Posterior cingulate gyrus (tissue), 11 donors: ENCODE data around the gene COPS7B.
"Not testable (repeated sequence)": the region's sequence is repeated elsewhere in the genome, so short reads cannot be mapped to it uniquely, and the experiment has no call there.

ENCODE experiments used
- DNase-seq, 10 donors: peaks; one replicate each; pipeline versions ENCODE4 v3.0.0 to v3.0.0-alpha.2; 2020 to 2021; ENCODE audit warnings: mixed read lengths in 3 of 10
- intact Hi-C: fragments of 100-400 bp; cut with DNase I; formaldehyde crosslinking; loops from one replicate; pipeline ENCODE4 v1.15.1; 2023

The COPS7B gene

GRCh38 chr2:231786177-231786916 is at the start of gene COPS7B:
Gene COPS7B, plus strand, starts transcription at chr2:231786445. Its CDS starts 2,126 bp downstream, at chr2:231788571.
- DNase-seq: peak; percentile 72 to 97 (median 82)
- intact Hi-C loops: loop anchor here (2.0 kb wide), 1 partner anchor 174 kb away; no protein-coding TSS in a partner anchor

GRCh38 chr2:231737761-231738160 is 48.5 kb upstream of the COPS7B start:
- DNase-seq: no peak
- intact Hi-C loops: no loop called here

DNA sequence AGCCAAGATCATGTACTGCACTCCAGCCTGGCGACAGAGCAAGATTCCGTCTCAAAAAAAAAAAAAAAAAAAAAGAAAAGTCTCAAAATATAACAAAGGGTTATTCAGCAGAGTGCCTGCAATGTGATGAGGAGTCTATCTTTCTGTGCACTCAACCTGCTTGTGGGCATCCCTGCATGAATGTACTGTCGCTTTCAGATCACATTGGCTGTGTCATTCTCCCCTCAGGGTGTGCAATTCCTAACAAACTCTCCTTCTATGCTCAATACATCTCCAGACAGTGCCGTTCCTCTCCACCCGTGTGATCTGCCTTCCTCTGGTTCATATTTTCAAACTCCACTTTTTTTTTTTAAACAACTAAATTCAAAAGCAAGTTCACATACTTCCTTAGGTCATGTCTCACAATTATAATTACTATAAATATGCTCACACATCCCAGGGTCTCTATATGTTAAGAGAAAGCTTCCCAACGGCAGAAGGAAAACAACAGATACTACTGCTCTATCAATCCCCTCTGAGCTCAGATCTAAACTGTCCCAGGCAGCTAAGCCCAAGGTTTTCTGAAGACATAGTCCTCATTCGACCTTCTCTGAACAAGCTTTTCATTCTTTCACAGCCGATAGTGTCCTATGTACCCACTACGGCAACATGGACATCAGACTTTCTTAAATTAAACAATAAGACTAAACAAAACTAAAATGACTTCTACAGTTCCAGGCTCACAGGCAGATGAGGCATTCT is 42.7 kb upstream of the COPS7B start:
- intact Hi-C loops: no loop called here
- DNase-seq: no peak

DNA sequence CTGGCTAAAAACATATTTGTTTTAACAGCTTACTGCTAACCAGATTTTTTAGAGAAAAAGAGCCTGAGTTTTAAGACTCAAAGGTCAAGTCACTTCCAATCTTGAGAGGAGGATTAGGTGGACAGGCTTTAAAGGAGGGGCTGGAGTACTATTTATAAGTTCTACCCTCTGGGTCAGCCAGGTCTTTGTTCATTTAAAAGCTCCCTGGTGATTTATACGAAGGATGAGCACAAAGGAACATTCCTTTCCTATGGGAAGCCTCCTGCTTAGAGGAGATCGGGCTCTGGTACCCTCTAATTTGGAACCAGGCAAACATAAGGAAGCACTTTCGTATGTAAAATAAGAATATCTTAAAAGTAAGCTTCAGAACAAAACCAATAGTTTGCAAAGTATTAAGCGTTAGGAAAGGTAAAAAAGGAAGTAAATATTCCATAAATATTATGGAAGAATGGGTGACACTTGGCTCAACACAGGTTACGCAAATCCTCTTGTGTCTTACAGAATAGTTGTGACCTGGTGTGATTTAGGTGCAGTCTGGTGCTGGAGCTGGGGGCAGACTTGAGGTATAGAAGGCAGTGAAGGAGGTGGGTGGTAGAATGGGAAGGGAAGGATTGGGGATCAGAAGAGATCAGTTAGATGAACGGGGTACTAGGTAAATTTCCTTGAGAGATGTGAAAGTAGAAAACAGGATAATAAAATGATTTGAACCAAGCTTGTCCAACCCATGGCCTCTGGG is 40.8 kb upstream of the COPS7B start:
- no peak for DNase-seq

DNA sequence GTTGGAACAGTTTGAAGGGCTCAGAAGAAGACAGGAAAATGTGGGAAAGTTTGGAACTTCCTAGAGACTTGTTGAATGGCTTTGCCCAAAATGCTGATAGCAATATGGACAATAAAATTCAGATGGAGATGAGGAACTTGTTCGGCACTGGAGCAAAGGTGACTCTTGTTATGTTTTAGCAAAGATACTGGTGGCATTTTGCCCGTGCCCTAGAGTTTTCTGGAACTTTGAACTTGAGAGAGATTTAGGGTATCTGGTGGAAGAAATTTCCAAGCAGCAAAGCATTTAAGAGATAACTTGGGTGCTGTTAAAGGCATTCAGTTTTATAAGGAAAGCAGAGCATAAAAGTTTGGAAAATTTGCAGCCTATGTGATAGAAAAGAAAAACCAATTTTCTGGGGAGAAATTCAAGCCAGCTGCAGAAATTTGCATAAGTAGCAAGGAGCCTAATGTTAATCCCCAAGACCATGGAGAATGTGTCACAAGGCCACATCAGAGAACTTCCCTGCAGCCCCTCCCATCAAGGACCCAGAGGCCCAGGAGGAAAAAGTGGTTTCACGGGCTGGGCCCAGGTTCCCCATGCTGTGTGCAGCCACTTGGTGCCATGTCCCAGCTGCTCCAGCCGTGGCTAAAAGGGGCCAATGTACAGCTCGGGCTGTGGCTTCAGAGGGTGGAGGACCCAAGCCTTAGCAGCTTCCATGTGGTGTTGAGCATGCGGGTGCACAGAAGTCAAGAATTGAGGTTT is 37.9 kb upstream of the COPS7B start:
- intact Hi-C loops, DNase-seq: not testable (repeated sequence)

More for the DNA sequence above, 40.8 kb upstream of the COPS7B start:
- intact Hi-C loops: no loop called here

GRCh38 chr2:231749016-231749415 is 37.2 kb upstream of the COPS7B start:
- intact Hi-C loops, DNase-seq: not testable (repeated sequence)

GRCh38 chr2:231751042-231751815 is 35.0 kb upstream of the COPS7B start:
- no peak for DNase-seq
- intact Hi-C loops: no loop called here

GRCh38 chr2:231752061-231752460 is 34.2 kb upstream of the COPS7B start:
- intact Hi-C loops: no loop called here
- no peak for DNase-seq

- intact Hi-C loops: no loop called here
- DNase-seq: no peak
Measured at GRCh38 chr2:231761735-231762134, 24.5 kb upstream of the COPS7B start.

GRCh38 chr2:231764124-231764523 is 22.1 kb upstream of the COPS7B start:
- intact Hi-C loops: no loop called here
- DNase-seq: no peak

DNA sequence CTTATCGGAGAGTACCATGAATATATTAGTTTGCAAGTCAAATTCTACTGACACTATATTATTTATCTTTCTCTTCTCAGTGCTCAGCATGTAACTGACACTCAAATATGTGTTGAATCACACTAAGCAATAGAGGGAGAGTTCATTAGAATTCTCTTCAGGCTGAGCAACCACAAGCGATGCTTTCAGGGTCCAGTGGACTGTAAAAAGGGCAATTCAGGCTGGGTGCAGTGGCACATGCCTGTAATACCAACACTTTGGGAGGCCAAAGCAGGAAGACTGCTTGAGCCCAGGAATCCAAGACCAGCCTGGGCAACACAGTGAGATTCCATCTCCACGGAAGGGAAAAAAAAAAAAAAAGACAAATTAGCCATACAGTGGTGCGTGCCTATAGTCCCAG is 21.5 kb upstream of the COPS7B start:
- intact Hi-C loops: no loop called here
- DNase-seq: peak in 1 of 10 donors; percentile 22

- no peak for DNase-seq
- intact Hi-C loops: no loop called here
Measured at GRCh38 chr2:231765496-231765929, 20.7 kb upstream of the COPS7B start.

GRCh38 chr2:231769170-231770136 is 16.8 kb upstream of the COPS7B start:
- intact Hi-C loops: no loop called here
- no peak for DNase-seq

- peak in 1 of 10 donors; percentile 71 for DNase-seq
- intact Hi-C loops: loop anchor here (5.0 kb wide), 1 partner anchor 68 kb away; no protein-coding TSS in a partner anchor
Measured at GRCh38 chr2:231780123-231780908, 5.9 kb upstream of the COPS7B start.

- DNase-seq: peak; percentile 97 to 100 (median 99)
- intact Hi-C loops: loop anchor here (5.0 kb wide), 1 partner anchor 69 kb away; no protein-coding TSS in a partner anchor
Measured at GRCh38 chr2:231780909-231781797, 5.1 kb upstream of the COPS7B start, which contains the start of gene PDE6D. Gene PDE6D, minus strand, starts transcription at chr2:231781282. Its CDS starts 168 bp downstream, at chr2:231781114.
